ENCODE data around the gene USP15. TPM values are rescaled to one million over a fixed set of nuclear protein-coding genes. Genes with fewer than 3 reads are reported as not detected.
"Not testable (repeated sequence)": the region's sequence is repeated elsewhere in the genome, so short reads cannot be mapped to it uniquely, and the experiment has no call there.

Gene USP15
- total and polyA plus RNA-seq, 2 donors from 2014 or later, result 31.7 to 62.8 TPM

- intact Hi-C loops (cut with DNase I); H3K27ac ChIP-seq (ENCODE audit: low read depth in 2 of 2, low read length in 2 of 2); H3K4me1 ChIP-seq (ENCODE audit: control insufficient read depth in 2 of 3, insufficient read depth in 2 of 3, low read depth in 1 of 3, low read length in 3 of 3); DNase-seq; H3K9ac ChIP-seq (ENCODE audit: low read length in 3 of 3); H3K4me3 ChIP-seq (ENCODE audit: low read length in 3 of 3); H3K36me3 ChIP-seq (ENCODE audit: control insufficient read depth in 2 of 3, insufficient read depth in 3 of 3, low read length in 3 of 3); FAIRE-seq; H3K27me3 ChIP-seq (ENCODE audit: control insufficient read depth, insufficient read depth, low read length); H3K9me3 ChIP-seq (ENCODE audit: control insufficient read depth in 2 of 3, insufficient read depth in 1 of 3, low read length in 3 of 3): not testable (repeated sequence)
Observed at GRCh38 chr12:62368430-62369223, 108.4 kb downstream of the USP15 start.

- H3K27ac ChIP-seq (ENCODE audit: low read depth in 2 of 2, low read length in 2 of 2), result no peak overlapping the region
- peaks cover 0 to 5% (median 0%) of the 10 kb centered on the region in 3 donors for H3K4me1 ChIP-seq (ENCODE audit: control insufficient read depth in 2 of 3, insufficient read depth in 2 of 3, low read depth in 1 of 3, low read length in 3 of 3)
- FAIRE-seq (no peak), DNase-seq (no peak)
- H3K4me3 ChIP-seq (ENCODE audit: low read length in 3 of 3), result no peak overlapping the region
- H3K36me3 ChIP-seq (ENCODE audit: control insufficient read depth in 2 of 3, insufficient read depth in 3 of 3, low read length in 3 of 3), result no peaks in the 10 kb centered on the region
- intact Hi-C loops (cut with DNase I), result no loop called here
- H3K27me3 ChIP-seq (ENCODE audit: control insufficient read depth, insufficient read depth, low read length), result no peaks in the 10 kb centered on the region
- TF ChIP-seq CTCF (IDR thresholded peaks at IDR 0.05; ENCODE audit: borderline replicate concordance, extremely low read depth, insufficient read depth), result no peak
- no peak overlapping the region for H3K9ac ChIP-seq (ENCODE audit: low read length in 3 of 3)
- H3K9me3 ChIP-seq (ENCODE audit: control insufficient read depth in 2 of 3, insufficient read depth in 1 of 3, low read length in 3 of 3), result peaks cover 0 to 2% (median 0%) of the 10 kb centered on the region in 3 donors
Observed at GRCh38 chr12:62370189-62370588, 110.0 kb downstream of the USP15 start.

- Histone ChIP-seq H3K27ac (ENCODE audit: low read depth in 2 of 2, low read length in 2 of 2) (no peak overlapping the region), H3K9ac (ENCODE audit: low read length in 3 of 3) (no peak overlapping the region), H3K27me3 (ENCODE audit: control insufficient read depth, insufficient read depth, low read length) (no peaks in the 10 kb centered on the region), H3K4me3 (ENCODE audit: low read length in 3 of 3) (no peak overlapping the region), H3K36me3 (ENCODE audit: control insufficient read depth in 2 of 3, insufficient read depth in 3 of 3, low read length in 3 of 3) (no peaks in the 10 kb centered on the region), H3K4me1 (ENCODE audit: control insufficient read depth in 2 of 3, insufficient read depth in 2 of 3, low read depth in 1 of 3, low read length in 3 of 3) (peaks cover 0 to 5% (median 0%) of the 10 kb centered on the region in 3 donors), H3K9me3 (ENCODE audit: control insufficient read depth in 2 of 3, insufficient read depth in 1 of 3, low read length in 3 of 3) (no peaks in the 10 kb centered on the region)
- FAIRE-seq (no peak), DNase-seq (no peak)
- no peak for TF ChIP-seq CTCF (IDR thresholded peaks at IDR 0.05; ENCODE audit: borderline replicate concordance, extremely low read depth, insufficient read depth)
- intact Hi-C loops (cut with DNase I), result no loop called here
Observed at GRCh38 chr12:62371661-62372060, 111.5 kb downstream of the USP15 start.

GRCh38 chr12:62372134-62372533 is 111.9 kb downstream of the USP15 start:
- peaks cover 0 to 5% (median 0%) of the 10 kb centered on the region in 3 donors for H3K4me1 ChIP-seq (ENCODE audit: control insufficient read depth in 2 of 3, insufficient read depth in 2 of 3, low read depth in 1 of 3, low read length in 3 of 3)
- H3K9ac ChIP-seq (ENCODE audit: low read length in 3 of 3), result no peak overlapping the region
- DNase-seq, result no peak
- H3K9me3 ChIP-seq (ENCODE audit: control insufficient read depth in 2 of 3, insufficient read depth in 1 of 3, low read length in 3 of 3), result no peaks in the 10 kb centered on the region
- no peaks in the 10 kb centered on the region for H3K27me3 ChIP-seq (ENCODE audit: control insufficient read depth, insufficient read depth, low read length)
- no peak overlapping the region for H3K27ac ChIP-seq (ENCODE audit: low read depth in 2 of 2, low read length in 2 of 2)
- no peak overlapping the region for H3K4me3 ChIP-seq (ENCODE audit: low read length in 3 of 3)
- no peaks in the 10 kb centered on the region for H3K36me3 ChIP-seq (ENCODE audit: control insufficient read depth in 2 of 3, insufficient read depth in 3 of 3, low read length in 3 of 3)
- intact Hi-C loops (cut with DNase I), result no loop called here
- FAIRE-seq, result no peak
- TF ChIP-seq CTCF (IDR thresholded peaks at IDR 0.05; ENCODE audit: borderline replicate concordance, extremely low read depth, insufficient read depth), result no peak
